HG03175 (cell line): ENCODE measurements around the gene ADAMTS16.

Experiments used
- ATAC-seq: cut with Tn5 transposase; IDR thresholded peaks from one replicate; pipeline ENCODE4 v1.9.1; 2021; ENCODE audit warnings: mild to moderate bottlenecking, moderate library complexity; ENCODE audit not compliant: unreplicated experiment

The ADAMTS16 gene

DNA sequence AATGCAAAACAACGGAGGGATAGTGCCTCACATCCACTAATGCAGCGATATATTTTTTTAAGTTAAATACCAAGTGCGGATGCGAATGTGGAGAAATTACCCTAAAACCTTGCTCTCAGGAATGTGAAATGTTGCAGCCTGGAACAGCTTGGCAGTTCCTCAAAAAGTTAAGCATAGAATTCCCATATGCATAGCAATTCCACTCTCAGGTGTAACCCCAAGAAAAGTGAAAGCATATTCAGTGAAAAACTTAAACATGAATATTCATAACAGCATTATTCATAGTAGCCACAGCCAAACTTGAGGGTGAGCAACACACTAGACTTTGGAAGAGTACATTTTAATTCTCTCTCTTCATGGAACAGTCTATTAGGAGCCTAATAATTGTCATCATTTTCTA, 199.1 kb downstream of the ADAMTS16 start:
- no peak for ATAC-seq

DNA sequence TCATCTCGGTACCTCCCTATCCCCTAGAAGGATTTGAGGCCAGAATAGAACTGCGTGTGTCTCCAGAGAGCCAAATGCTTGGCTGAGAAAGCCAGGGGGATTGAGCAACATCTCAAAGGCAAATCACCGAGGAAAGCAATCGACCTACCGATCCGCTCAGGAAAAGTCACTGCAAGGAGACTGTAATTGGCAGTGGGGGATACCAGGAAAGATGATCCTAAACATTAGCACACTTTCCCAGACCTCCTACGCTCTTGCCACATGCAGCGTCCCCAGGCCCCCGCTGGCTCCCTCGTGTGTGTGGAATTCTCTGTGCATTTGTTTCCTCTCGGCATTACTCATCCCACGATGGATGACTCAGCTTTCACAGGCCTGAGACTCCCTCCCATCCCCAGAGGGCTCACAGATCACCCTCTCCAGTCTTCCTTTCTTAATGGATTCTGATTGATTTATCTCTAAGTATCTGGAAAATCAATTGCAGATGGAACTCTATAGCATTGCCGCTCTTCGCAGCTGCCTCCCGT, 200.1 kb downstream of the ADAMTS16 start:
- ATAC-seq = no peak

DNA sequence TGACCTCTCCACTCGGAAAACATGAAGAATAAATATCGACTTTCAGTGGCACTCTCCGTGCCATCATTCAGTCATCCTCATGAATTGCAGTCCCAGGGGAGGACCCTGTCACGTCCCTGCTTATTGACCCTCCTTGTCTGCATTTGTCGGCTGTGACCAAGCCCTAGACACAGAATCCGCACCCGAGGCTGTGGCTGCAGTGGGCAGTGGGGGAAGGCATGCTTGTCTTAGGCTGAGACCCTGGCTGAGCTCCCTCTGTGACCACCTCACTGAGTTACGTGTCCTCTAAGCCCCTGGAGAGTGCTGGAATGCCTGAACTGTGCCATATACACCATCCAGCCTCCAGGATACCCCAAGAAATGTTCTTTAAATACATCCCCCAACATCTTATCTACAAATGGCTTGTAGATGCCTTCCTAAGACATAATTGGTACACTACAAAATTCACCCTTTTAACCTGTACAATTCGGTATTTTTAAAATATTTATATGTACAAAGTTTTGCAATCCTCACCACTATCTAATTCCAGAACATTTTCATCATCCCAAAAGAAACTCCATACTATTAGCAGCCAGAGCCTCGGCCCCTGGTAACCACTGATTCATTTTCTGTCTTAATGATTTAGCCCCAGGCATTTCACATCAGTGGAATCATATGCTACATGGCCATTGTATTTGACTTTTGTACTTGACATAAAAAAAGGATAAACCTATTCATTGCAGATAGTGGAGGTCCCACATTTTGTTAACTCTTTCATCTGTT, 201.6 kb downstream of the ADAMTS16 start:
- ATAC-seq = no peak

DNA sequence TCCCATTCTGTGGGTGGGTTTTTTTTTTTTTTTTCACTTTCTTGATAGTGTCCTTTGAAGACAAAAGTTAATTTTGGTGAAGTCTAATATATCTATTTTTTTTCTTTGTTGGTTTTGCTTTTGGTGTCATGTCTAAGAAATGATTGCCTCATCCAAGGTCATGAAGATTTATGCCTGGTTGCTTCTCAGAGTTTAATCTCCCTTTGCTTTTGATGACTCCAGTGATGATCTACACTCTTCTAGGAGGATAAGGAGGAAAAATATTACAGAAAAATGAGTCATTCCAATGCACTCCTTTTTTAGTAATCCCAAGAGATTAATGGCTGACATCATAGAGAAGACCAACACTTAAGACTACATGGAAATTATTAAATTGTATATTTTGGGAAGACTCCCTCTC, 202.7 kb downstream of the ADAMTS16 start:
- no peak for ATAC-seq

DNA sequence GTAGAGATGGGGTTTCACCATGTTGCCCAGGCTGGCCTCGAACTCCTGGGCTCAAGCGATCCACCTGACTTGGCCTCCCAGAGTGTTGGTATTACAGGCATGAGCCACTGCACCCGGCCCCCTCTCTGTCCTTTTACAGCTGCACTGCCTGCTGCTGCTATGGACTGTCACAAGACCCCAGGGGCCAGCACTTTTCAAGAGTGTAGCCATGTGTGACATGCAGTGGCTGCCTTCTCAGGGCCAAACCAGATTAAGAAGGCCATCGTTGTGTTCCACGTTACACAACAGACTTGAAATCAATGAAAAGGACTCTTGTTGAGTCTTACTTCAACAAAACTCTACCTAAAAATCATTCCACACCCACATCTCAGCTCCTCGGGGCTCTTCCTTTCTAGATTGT, 203.4 kb downstream of the ADAMTS16 start:
- ATAC-seq = no peak

DNA sequence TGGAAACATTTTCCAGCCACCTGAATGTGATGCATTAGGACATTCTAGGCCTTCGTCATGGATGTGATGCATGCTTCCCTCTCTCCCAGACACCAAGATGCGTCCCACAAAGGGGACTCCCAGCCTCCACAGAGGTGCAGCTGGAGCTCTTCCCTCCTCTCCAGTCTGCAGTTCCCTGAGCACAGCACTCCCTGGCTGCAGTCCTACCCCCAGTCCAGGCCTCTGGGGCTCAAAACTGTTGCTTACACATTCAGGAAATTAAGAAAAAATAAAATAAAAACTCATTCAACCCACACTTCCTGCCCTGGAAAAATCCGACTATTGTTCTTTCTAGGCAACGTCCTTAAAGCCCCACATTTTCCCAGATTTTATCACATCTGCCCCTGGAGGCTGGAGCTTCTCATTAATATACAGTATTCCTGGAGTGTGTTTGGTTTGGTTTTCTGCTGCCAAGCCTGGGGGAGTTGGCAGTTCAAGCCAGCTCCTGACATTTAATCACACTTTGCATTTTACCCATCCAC, 204.0 kb downstream of the ADAMTS16 start:
- no peak for ATAC-seq

DNA sequence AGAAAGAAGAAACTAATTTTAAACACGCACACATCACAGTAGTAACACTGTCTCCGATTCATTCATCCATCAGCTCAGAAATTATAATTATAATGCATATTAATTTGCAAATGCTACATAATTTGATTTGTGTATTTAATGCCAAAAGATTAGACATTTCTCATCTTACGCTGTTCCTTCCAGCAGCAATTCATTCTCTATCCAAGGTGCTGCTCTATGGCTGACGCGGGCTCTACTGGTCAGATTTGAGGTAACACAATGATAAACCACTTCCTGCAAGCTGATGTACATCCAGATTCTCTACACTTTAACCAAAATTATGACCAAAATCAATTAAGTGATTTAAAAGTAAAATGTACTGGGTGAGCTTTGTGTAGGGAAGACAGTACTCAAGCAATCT, 204.5 kb downstream of the ADAMTS16 start:
- ATAC-seq = no peak

DNA sequence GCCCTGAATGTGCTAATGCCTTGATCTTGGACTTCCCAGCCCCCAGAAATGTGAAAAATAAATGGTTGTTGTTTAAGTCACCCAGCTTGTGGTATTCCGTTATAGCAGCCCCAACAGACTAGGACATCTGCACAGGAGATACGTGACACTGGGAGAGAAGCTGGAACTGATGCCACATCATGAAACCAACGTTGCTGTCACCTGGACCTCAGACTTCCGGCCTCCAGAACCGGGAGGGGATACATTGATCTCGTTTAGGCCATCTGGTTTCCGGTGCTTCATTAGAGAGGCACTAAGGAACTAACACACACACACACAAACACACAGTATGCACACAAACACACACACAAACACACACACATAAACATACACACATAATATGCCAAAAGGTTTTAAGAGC, 207.3 kb downstream of the ADAMTS16 start:
- no peak for ATAC-seq

DNA sequence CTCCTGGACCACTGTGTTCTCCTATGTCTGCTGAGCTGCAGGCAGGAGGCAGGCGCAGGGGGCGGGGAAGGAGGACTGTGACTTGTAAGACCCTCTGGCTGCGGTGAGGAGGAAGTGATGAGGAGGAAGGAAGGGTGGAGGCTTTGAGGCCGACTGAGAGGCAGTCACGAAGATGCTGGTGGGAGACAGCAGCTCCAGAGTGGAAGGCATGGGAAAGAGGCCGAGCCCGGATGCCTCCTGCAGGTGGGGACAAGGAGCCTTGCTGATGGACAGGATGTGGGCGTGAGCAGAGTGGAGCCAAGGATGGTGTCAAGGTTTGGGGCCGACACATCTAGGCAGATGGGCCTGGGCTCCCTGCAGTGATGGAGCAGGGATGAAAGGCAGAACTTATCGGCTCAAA, 208.0 kb downstream of the ADAMTS16 start:
- no peak for ATAC-seq

DNA sequence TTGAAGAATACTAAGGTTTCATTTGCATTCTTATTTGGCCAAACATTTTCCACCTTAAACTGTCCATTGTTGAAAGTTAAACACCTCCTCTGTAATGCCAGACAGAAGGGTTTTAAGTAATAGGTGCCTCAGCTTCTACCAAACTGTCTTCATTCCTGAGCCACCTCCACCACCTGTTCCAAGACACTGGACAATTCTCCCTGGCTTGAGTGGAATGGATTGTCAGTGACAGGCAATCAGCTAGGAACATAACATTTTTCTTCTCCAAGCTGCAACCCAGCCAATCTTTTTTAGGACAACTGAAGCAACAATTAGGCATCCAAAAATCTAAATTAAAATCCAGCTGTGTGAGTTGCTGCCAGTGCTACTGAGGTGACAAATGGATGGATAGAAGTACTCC, 208.4 kb downstream of the ADAMTS16 start:
- ATAC-seq = no peak

DNA sequence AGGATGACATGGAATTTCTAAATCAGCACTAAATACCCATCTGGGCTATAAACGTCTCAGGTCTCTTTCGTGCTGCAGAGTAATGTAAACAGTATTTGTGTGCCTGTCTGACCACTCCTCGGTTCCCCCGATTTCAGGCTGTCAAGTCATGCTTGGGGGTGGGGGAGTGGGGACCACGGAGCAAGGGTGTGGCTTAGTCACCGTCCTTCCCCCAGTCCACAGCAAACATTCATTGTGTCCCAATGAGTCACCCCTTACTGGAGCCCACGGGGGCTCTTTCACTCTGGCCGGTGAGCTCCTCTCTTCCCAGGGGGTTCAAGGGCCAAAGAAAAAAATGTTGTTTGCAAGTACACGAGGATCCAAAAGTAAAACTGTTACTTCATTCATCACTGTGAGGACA, 210.0 kb downstream of the ADAMTS16 start:
- ATAC-seq = no peak

DNA sequence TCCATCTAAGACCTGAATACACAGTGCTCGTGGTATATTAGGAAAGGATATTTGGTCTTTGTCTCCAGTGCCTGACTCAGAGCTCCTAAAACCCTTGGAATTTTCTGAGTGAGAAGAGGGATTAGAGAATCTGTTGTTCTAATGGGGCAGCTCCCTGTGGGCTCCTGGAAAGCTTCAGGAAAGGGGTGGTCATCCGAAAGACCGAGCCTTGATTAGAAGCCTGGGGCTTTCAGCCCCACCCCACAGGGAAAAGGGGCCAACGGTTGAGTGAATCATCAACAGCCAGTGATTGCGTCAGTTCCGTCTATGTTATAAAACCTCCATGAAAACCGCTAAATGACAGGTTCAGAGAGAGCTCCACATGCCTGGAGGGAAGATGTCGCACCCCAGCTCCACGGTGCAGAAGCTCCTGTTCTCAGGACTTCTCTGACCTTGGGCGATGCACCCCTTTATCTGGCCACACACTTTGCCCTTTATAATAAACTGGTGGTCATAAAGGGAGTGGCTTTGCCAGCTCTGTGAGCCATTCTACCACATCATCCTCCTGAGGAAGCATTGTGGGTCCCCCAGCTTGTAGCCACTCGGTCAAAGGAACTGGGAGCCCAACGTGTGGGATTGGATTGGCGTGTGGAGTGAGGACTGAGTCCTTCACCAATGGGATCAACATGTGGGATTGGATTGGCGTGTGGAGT, 211.3 kb downstream of the ADAMTS16 start:
- no peak for ATAC-seq

DNA sequence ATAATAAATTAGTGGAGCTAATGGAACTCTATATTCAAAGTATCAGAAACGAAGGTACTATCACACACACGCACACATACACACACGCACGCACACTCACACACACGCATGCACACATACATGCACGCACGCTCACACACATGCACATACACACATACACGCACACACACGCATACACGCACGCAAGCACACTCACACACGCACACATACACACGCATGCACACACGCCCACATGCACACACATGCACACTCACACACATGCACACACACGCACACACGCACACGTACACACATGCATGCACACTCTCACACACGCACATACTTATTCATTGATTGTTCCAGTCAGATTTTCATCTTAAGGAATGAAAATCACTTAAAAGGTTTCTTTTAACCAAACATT, 212.5 kb downstream of the ADAMTS16 start:
- ATAC-seq = no peak

DNA sequence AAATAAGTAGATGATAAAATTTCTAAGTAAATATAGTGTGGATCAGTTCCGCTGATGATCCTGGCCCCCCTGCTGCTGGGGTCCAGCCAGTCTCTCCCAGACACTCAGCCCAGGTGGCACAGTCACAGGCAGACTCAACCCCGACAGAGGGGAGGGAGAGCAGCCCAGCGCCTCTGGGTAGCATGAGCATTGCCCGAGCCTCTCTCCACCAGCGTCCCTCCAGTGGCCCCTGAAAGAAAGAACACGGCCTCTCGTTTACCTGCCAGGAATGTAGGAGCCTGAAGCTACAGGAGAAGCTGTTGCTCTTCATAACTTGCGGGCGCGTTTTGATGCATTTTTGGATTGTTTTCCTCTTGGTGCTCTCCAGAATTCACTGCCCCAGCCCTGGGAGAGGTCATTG, 213.6 kb downstream of the ADAMTS16 start:
- no peak for ATAC-seq

DNA sequence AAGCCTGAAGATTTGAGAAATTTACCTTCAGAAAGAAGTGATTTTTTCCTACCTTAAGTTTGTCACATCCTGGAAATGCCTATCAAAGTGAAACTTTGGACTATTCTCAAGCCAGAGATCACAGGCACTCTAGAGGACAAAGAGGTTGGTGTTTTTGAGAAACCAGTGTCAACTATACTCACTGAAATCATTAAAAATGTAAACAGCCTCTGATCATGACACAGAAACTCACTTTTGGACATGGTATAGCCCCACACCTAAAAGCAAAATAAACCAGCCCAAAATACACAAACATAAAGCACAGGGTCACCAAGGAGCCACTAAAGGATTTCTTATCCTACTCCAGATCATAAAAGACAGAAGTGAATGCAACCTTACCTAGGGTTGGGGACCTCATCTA, 216.6 kb downstream of the ADAMTS16 start:
- ATAC-seq = no peak

DNA sequence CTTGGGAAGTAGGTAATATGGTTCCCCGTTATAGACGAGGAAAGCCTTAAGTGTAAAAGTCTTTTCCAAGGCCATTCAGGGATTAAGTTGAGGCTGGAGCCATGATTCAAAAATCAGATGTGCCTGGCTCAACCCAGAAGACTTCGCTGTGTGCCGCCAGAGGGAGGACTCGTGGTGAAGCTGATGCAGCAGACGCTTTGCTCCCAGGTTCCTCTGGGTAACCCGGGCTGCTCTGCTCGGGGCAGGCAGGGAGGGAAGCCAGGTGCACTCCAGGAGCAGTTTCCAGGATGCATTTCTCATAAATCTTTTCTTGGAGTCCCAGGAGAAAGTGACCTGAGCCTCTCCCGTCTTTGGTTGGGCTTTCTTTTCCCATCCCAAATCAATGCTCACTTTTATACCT, 219.5 kb downstream of the ADAMTS16 start:
- ATAC-seq = no peak

DNA sequence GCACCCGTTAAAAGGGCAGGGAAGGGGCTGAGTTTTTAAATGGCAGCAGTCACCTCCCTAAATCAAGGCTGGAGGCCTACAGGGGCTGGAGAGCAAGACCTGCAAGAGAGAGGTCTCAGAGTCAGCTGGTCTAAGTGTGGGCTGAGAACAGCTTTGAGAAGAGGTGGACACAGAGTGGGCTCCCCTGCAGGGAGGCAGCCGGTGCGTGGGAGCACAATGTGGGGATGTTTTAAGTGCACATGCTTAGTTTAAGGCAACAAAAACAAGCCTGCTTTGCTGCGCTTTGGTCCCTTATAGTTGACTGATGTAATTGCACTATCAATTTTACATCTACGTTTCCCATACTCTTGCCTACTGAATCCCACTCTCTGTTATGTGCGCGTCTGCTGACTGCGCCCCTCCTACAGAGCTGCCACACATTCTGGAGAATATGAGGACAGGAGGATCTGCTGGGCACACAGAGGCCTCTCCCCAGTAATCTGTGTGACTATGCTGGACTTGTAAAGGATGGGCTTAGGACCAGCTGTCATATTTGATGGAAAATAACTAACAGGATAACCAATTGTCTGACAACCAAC, 220.3 kb downstream of the ADAMTS16 start:
- ATAC-seq = no peak

DNA sequence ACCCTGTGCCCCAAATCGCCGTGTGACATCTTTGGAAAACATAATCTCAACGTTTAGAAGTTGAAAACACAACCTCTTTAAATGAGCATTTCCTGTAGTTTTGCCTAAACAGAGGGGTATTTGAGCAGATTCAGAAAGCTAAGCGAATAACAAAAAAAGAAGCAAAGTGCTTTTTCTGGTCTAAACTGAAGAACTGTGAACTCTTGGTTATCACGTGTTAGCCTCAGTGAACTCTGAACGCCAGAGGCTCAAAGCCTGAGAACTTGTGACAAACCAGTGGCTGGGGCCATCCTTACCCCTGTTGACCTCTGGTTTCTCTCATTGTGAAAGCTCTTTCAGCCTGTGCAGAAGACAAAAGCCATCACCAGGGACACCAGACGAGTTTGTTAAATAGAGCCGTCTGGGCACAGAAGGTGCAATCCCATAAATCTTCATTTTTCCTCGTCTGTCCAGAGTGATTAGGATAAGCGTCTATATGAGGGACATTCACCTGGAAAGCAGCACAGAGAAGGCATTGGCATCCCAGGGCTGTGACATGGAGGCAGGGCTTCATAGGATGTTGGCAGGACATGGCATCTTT, 220.9 kb downstream of the ADAMTS16 start:
- ATAC-seq = no peak

DNA sequence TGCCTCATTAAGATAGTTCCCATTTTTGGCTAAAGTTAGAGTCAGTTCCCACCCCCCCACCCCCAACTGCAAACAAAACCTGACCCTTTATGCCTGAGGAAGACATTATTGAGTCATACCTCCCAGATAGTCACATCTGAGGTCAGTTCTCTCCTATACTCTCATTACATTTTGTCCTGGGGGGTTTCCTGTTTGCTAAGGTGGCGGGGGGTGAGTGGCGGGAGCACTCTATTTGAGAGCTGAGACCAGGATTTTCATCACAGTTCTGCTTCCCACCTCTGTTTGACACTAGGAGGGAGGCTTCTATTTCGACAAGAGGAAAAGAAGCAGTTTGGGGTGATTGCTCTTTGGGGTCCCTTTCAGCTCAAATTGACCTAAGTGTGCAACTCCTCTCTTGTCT, 222.9 kb downstream of the ADAMTS16 start:
- ATAC-seq = no peak

DNA sequence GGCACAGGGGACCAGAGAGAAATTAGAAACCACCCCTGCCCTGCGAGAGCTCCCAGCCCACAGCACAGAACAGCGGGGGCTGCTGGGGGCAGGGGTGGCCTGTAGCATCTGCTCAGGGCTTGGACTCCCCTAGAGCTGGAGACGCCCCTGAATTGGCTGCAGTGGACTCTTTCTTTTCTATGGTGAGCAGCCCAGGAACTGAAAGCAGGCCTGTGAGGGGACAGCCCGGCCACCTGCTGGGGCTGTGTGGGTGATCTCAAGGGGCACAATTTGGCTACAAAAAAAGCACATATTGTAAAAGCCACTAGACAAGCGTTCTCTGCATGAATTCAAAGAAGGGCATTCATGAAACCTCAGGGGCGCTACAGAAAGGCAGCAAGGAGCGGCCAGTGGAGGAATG, 224.8 kb downstream of the ADAMTS16 start:
- no peak for ATAC-seq

DNA sequence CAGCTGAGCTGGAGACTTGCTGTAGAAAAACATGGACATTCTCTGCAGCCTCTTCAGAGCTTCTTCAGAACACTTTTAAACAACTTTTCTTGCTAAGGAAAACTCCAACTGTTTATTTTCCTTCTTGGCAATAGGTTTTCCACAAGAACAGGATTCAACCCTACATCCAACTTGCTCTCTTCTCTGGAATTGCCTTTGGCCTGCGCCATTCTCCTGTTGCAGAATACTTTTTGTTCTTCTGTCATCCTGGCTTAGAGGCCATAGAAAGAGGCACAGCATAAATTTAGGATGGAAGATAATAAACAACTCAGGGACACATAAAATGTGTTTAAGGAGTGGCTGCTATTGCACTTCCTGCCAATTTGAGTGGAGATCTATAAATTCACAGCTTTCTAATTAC, 227.6 kb downstream of the ADAMTS16 start:
- no peak for ATAC-seq
